ENCODE results near the gene ZNF441. TPM values are rescaled to one million over a fixed set of nuclear protein-coding genes. Genes with fewer than 3 reads are reported as not detected.

Gene ZNF441
- total and polyA plus RNA-seq, 2 of the 13 experiments (the other 11 are each of a cell fraction or from before 2014, with no cell fraction given) = 2.8 to 10.0 TPM

- FAIRE-seq = no peak
- ATAC-seq = no peak
- no peak for DNase-seq (ENCODE audit: low spot score)
- POLR2A ChIA-PET = interaction anchor here (1.7 kb wide), 1 partner anchor 9 kb away, joined by 4 read pairs; the partner anchor contains the start of gene ZNF491
- TF ChIP-seq, protein P1, sequence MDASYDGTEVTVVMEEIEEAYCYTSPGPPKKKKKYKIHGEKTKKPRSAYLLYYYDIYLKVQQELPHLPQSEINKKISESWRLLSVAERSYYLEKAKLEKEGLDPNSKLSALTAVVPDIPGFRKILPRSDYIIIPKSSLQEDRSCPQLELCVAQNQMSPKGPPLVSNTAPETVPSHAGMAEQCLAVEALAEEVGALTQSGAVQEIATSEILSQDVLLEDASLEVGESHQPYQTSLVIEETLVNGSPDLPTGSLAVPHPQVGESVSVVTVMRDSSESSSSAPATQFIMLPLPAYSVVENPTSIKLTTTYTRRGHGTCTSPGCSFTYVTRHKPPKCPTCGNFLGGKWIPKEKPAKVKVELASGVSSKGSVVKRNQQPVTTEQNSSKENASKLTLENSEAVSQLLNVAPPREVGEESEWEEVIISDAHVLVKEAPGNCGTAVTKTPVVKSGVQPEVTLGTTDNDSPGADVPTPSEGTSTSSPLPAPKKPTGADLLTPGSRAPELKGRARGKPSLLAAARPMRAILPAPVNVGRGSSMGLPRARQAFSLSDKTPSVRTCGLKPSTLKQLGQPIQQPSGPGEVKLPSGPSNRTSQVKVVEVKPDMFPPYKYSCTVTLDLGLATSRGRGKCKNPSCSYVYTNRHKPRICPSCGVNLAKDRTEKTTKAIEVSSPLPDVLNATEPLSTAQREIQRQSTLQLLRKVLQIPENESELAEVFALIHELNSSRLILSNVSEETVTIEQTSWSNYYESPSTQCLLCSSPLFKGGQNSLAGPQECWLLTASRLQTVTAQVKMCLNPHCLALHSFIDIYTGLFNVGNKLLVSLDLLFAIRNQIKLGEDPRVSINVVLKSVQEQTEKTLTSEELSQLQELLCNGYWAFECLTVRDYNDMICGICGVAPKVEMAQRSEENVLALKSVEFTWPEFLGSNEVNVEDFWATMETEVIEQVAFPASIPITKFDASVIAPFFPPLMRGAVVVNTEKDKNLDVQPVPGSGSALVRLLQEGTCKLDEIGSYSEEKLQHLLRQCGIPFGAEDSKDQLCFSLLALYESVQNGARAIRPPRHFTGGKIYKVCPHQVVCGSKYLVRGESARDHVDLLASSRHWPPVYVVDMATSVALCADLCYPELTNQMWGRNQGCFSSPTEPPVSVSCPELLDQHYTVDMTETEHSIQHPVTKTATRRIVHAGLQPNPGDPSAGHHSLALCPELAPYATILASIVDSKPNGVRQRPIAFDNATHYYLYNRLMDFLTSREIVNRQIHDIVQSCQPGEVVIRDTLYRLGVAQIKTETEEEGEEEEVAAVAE (CRISPR knock-in tag; IDR thresholded peaks at IDR 0.05; ENCODE audit: borderline replicate concordance) = no peak
- no peak for TF ChIP-seq GFI1 (CRISPR knock-in tag; IDR thresholded peaks at IDR 0.05; ENCODE audit: borderline replicate concordance)
- TF ChIP-seq ZFP62 (CRISPR knock-in tag; IDR thresholded peaks at IDR 0.05) = no peak
- TF ChIP-seq ZNF367 (CRISPR knock-in tag; IDR thresholded peaks at IDR 0.05; ENCODE audit: borderline replicate concordance) = no peak
- no peak for TF ChIP-seq HNRNPUL1 (IDR thresholded peaks at IDR 0.05; ENCODE audit: low read depth, low read length)
- no peak for TF ChIP-seq HOXD1 (CRISPR knock-in tag; IDR thresholded peaks at IDR 0.05)
- TF ChIP-seq, protein P2, sequence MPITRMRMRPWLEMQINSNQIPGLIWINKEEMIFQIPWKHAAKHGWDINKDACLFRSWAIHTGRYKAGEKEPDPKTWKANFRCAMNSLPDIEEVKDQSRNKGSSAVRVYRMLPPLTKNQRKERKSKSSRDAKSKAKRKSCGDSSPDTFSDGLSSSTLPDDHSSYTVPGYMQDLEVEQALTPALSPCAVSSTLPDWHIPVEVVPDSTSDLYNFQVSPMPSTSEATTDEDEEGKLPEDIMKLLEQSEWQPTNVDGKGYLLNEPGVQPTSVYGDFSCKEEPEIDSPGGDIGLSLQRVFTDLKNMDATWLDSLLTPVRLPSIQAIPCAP (CRISPR knock-in tag; IDR thresholded peaks at IDR 0.05; ENCODE audit: low read depth) = no peak
- TF ChIP-seq ZFP36 (IDR thresholded peaks at IDR 0.05; ENCODE audit: borderline replicate concordance, low read depth, low read length, partially characterized antibody) = no peak
- TF ChIP-seq, protein P3, sequence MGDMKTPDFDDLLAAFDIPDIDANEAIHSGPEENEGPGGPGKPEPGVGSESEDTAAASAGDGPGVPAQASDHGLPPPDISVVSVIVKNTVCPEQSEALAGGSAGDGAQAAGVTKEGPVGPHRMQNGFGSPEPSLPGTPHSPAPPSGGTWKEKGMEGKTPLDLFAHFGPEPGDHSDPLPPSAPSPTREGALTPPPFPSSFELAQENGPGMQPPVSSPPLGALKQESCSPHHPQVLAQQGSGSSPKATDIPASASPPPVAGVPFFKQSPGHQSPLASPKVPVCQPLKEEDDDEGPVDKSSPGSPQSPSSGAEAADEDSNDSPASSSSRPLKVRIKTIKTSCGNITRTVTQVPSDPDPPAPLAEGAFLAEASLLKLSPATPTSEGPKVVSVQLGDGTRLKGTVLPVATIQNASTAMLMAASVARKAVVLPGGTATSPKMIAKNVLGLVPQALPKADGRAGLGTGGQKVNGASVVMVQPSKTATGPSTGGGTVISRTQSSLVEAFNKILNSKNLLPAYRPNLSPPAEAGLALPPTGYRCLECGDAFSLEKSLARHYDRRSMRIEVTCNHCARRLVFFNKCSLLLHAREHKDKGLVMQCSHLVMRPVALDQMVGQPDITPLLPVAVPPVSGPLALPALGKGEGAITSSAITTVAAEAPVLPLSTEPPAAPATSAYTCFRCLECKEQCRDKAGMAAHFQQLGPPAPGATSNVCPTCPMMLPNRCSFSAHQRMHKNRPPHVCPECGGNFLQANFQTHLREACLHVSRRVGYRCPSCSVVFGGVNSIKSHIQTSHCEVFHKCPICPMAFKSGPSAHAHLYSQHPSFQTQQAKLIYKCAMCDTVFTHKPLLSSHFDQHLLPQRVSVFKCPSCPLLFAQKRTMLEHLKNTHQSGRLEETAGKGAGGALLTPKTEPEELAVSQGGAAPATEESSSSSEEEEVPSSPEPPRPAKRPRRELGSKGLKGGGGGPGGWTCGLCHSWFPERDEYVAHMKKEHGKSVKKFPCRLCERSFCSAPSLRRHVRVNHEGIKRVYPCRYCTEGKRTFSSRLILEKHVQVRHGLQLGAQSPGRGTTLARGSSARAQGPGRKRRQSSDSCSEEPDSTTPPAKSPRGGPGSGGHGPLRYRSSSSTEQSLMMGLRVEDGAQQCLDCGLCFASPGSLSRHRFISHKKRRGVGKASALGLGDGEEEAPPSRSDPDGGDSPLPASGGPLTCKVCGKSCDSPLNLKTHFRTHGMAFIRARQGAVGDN (CRISPR knock-in tag; IDR thresholded peaks at IDR 0.05) = no peak
- no peak overlapping the region for H3K4me3 ChIP-seq (replicated peaks in 1 of 3; ENCODE audit: insufficient read depth in 1 of 3, low read depth in 2 of 3, low read length in 3 of 3)
- no peaks in the 10 kb centered on the region for H3K9me3 ChIP-seq (ENCODE audit: low read length)
- no peak overlapping the region for H2AFZ ChIP-seq (ENCODE audit: low read length)
- H4K20me1 ChIP-seq (ENCODE audit: insufficient read depth, low read length) = no peaks in the 10 kb centered on the region
- no peak overlapping the region for H3K9ac ChIP-seq (ENCODE audit: insufficient read depth, low read depth, low read length)
- H3K36me3 ChIP-seq (replicated peaks in 1 of 2; ENCODE audit: control insufficient read depth in 1 of 2, insufficient read depth in 2 of 2, low read length in 2 of 2) = no peaks in the 10 kb centered on the region
- CTCF ChIA-PET (ENCODE audit: low intra/inter-chr PET ratio, low total read pairs) = no interaction called here
- no peaks in the 10 kb centered on the region for H3K79me2 ChIP-seq (ENCODE audit: insufficient read depth, low read length)
- in situ Hi-C loops (cut with HindIII; ENCODE audit: extremely low pct_ligation_motif_present, low pct_unique_long_range_greater_than_20kb) = no loop called here
- 64% methylated on average over 11 of the region's 11 CpGs for WGBS (ENCODE audit: low lambda C conversion rate)
- intact Hi-C loops (cut with micrococcal nuclease; ENCODE audit: unreplicated experiment) = no loop called here
- BruUV-seq (replicated peaks) = no TSS peak
- H3K4me2 ChIP-seq (ENCODE audit: low read depth, low read length) = no peak overlapping the region
- H3K4me1 ChIP-seq (ENCODE audit: insufficient read depth, low read length) = no peaks in the 10 kb centered on the region
- no peaks in the 10 kb centered on the region for H3K27me3 ChIP-seq (ENCODE audit: control insufficient read depth in 1 of 2, insufficient read depth in 2 of 2, low read length in 2 of 2)
- no peak overlapping the region for H3K27ac ChIP-seq (ENCODE audit: extremely low read length, insufficient read depth, low read length)
Observed at GRCh38 chr19:11806354-11807098, 39.7 kb downstream of the ZNF441 start.

Measured in HepG2 (cell line).